ENCODE data around the gene SLC7A1. TPM values are rescaled to one million over a fixed set of nuclear protein-coding genes. Genes with fewer than 3 reads are reported as not detected.

Gene SLC7A1
- total RNA-seq, 2 experiments from 2014 or later = 90.3 to 92.1 TPM

DNA sequence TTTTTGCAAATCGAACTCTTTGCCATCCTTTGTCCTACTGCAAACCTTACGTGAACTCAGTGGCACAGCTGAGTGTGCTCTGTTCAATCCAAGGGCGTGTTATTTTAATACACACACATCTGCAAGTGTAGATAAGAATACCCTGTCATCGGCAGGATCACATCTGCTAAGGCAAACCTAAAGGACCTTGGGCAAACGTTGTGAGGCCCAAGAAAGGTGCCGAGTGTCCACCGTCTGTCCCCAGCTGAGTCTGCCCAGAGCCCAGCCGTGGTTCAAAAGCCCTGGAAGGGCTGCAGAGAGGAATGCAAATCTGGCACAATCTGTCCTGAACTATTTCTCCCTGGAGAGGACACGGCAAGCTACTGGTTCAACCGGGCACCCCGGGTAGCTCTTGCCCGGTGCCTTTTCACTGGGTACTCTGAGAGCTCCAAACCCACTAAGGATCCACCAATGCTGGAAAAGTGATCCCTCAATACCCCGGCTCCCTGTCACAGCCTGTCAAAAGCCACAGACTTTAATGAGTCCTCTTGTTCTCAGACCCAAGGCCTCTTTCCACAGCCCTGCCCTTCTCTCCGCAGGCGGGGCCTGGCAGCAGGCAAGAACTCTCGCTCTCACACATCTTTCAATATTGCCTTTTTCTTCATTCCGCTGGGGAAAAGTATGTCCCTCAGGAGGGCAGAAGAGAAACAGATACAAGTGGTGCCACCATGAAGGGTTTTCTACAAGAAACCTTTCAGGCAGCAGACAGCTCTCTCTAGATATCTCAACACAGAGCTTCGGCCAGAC lies 17.0 kb downstream of the SLC7A1 start:
- Mint-ChIP-seq H3K4me3 (no peak overlapping the region), H3K27ac (no peak overlapping the region), H3K9me3 (no peaks in the 10 kb centered on the region), H3K27me3 (no peaks in the 10 kb centered on the region), H3K36me3 (ENCODE audit: low read depth) (peaks cover 19% of the 10 kb centered on the region), H3K4me1 (peaks cover 12% of the 10 kb centered on the region)
- POLR2A ChIA-PET = no interaction called here
- DNase-seq = no peak
- CTCF ChIA-PET = interaction anchor here (1.5 kb wide), 1 partner anchor 8 kb away, joined by 5 read pairs; no protein-coding TSS in a partner anchor

DNA sequence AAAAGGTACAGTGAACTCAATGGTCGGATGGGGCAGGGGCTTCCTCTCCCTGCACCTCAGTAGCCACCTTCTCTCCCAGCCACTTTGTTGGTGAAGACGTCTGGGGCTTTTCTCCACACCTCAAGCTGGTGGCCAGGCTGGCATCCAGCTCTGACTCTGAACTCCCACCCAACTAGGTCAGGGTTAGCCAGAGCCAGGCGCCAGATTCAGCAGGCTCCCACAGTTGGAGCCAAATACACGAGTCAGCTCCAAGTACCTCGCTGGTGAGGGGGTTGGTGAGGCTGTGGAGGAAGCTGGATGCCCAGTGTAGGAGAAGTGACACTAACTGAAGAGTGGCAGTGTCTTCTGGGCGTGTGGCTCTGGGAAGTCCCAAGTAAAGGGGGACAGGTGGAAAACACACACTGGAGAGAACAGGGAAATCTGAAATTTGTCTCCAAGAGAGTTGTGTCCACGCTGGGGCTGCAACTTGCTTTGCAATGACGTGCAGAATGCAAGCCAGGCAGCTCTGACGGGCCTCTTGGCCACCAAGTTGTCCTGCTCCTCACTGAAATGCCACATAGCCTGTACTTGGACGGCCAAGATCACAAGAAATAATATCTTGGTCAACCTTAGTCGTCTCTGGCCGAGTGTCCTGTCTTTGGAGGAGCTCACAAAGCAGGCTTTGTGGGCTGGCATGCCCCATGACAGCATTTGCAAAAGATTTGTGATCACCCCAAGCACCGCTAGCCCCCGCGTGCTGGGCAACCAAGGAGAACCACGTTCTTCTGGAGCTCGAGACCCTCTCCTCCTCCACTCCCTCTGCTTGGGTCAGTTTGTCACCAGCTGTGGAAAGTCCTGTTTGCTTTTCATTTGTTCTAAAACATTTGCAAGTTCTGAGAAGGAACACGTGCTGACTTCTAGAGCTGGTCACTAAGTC lies 18.1 kb downstream of the SLC7A1 start:
- no peaks in the 10 kb centered on the region for H3K9me3 Mint-ChIP-seq
- peaks cover 23% of the 10 kb centered on the region for H3K36me3 Mint-ChIP-seq (ENCODE audit: low read depth)
- DNase-seq = no peak
- no peak overlapping the region for H3K4me3 Mint-ChIP-seq
- no peaks in the 10 kb centered on the region for H3K27me3 Mint-ChIP-seq
- H3K4me1 Mint-ChIP-seq = peaks cover 9% of the 10 kb centered on the region
- POLR2A ChIA-PET = no interaction called here
- no peak overlapping the region for H3K27ac Mint-ChIP-seq
- CTCF ChIA-PET = interaction anchor here (1.5 kb wide), 1 partner anchor 9 kb away, joined by 5 read pairs; no protein-coding TSS in a partner anchor

DNA sequence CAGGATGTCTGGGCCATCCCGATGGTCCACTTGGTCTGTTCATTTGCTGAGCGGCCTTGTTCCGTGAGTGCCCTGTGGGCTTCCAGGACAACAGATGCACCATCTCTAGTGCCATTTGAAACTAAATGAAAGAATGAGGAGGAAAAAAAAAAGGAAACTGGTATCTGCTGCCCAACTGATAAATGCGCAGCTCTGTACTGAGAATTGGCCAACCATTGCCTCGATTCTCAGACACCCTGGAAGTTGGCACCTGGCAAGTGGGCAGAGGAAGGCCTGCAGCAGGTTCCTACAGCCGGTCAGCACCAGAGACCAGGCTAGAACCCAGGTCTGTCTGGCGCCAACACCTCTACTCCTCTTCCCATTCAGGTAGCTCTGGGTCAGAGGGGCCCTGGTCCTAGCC lies 18.9 kb downstream of the SLC7A1 start:
- Mint-ChIP-seq H3K27ac (no peak overlapping the region), H3K9me3 (no peaks in the 10 kb centered on the region)
- POLR2A ChIA-PET = no interaction called here

DNA sequence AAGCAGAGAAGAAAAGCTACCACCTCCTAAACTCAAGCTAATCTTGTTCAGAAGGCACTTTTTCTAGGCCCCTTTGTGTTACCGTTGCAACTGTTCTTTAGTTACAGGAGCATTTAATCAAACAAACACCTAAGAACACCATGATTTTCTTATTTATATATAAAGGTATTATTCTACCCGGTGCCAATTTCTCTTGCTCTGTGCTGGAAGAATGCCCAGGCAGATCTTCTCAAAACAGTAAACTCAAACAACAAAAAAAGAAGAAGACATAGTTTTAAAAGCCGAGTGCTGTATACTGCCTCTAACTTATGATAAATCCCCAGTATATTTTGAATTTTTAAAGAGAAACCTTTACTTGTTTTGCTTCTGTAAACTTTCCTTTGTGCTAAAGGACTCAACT lies 20.4 kb downstream of the SLC7A1 start:
- H3K27me3 Mint-ChIP-seq = no peaks in the 10 kb centered on the region
- peaks cover 11% of the 10 kb centered on the region for H3K4me1 Mint-ChIP-seq
- H3K27ac Mint-ChIP-seq = no peak overlapping the region
- ChIA-PET POLR2A (no interaction called here), CTCF (no interaction called here)
- no peak for DNase-seq
- peaks cover 19% of the 10 kb centered on the region for H3K36me3 Mint-ChIP-seq (ENCODE audit: low read depth)
- no peaks in the 10 kb centered on the region for H3K9me3 Mint-ChIP-seq
- H3K4me3 Mint-ChIP-seq = no peak overlapping the region

More for the DNA sequence above, 18.9 kb downstream of the SLC7A1 start:
- DNase-seq = no peak
- H3K4me3 Mint-ChIP-seq = no peak overlapping the region
- CTCF ChIA-PET = no interaction called here
- H3K4me1 Mint-ChIP-seq = peaks cover 11% of the 10 kb centered on the region
- H3K36me3 Mint-ChIP-seq (ENCODE audit: low read depth) = peaks cover 23% of the 10 kb centered on the region
- H3K27me3 Mint-ChIP-seq = no peaks in the 10 kb centered on the region

DNA sequence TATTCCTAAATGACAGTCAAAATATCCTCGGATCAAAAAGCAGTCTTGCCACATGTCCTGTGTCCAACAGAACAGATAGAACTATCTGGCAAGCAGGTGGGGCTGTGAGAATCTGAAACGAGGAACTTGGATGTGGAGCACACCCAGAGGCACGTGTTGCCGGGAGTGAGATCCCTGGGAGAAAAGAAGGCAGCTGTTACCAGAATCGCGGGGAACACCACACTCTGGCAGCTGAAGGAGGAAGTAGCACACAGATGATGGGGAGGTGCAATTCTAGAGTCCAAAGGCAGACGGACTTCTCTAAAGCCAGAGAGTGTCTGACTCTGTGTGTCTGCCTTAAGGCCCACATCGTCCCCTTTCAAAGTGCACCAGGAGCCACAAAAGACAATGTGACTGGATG lies 22.3 kb downstream of the SLC7A1 start:
- CTCF ChIA-PET = no interaction called here
- H3K27ac Mint-ChIP-seq = no peak overlapping the region
- H3K4me1 Mint-ChIP-seq = peaks cover 18% of the 10 kb centered on the region
- H3K27me3 Mint-ChIP-seq = no peaks in the 10 kb centered on the region
- no peak overlapping the region for H3K4me3 Mint-ChIP-seq
- no peak for DNase-seq
- POLR2A ChIA-PET = interaction anchor here (1.0 to 1.4 kb wide), 2 partner anchors 23 to 892 kb away, joined by 3 read pairs; partner anchors contain the start of genes HMGB1 and SLC7A1
- H3K36me3 Mint-ChIP-seq (ENCODE audit: low read depth) = peaks cover 19% of the 10 kb centered on the region
- H3K9me3 Mint-ChIP-seq = no peaks in the 10 kb centered on the region

DNA sequence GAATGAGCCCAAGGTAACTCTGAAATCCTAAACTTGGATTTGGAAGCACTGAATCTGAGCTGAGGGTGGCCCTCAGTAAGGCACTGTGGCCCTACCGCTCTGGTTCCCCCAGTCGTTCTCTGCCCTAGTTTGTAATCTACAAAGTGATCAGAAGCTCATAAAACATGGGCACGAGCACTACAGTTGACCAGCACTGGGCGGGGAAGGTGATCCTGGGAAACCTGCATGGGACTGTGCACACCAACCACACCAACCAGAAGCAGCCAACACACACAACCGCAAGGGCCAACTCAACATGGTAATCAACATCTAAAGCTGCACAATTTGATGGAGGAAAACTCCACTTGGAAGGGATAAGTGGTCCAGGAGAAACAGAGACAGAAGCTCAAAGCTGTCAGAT lies 22.9 kb downstream of the SLC7A1 start:
- DNase-seq = no peak
- ChIA-PET CTCF (no interaction called here), POLR2A (interaction anchor here (1.0 kb wide), 1 partner anchor 893 kb away, joined by 3 read pairs; the partner anchor contains the start of gene HMGB1)
- Mint-ChIP-seq H3K9me3 (no peaks in the 10 kb centered on the region), H3K36me3 (ENCODE audit: low read depth) (peaks cover 19% of the 10 kb centered on the region), H3K4me1 (peaks cover 16% of the 10 kb centered on the region), H3K4me3 (no peak overlapping the region), H3K27me3 (no peaks in the 10 kb centered on the region), H3K27ac (no peak overlapping the region)

DNA sequence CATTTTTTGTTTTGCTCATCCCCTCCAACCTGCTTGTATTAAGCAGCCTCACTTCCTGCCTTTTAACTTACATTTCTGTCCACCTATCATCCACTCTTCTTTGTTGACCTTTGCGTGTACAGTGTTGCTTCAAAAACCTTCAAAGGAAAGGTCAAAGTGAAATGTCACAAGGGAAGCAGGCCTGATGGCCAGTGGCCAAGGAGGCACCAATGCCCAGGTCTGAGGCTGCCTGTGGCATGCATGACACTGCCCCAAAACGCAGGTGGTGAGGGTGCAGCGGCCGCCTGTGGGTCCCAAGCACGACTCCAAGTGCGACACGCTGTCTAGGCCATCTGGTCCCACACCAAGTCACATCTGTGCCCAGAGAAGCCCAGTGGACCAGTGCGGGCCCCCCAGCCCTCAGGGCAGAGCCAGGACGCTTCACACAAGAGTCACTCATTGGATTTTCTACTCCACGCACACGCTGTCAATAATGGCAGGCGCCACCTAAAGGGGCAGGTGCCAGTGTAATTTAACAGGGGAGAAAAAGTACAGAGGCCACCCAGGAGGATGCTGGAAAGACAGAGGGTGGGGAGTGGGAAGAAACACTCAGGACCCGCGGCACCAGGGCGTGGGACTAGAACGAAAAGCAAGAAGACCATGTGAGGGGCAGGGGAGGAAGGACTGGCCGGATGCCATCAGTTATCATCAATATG lies 23.5 kb downstream of the SLC7A1 start:
- Mint-ChIP-seq H3K27ac (no peak overlapping the region), H3K9me3 (no peaks in the 10 kb centered on the region), H3K4me3 (no peak overlapping the region), H3K36me3 (ENCODE audit: low read depth) (peaks cover 19% of the 10 kb centered on the region), H3K4me1 (peaks cover 16% of the 10 kb centered on the region), H3K27me3 (no peaks in the 10 kb centered on the region)
- ChIA-PET CTCF (no interaction called here), POLR2A (no interaction called here)
- DNase-seq = no peak

DNA sequence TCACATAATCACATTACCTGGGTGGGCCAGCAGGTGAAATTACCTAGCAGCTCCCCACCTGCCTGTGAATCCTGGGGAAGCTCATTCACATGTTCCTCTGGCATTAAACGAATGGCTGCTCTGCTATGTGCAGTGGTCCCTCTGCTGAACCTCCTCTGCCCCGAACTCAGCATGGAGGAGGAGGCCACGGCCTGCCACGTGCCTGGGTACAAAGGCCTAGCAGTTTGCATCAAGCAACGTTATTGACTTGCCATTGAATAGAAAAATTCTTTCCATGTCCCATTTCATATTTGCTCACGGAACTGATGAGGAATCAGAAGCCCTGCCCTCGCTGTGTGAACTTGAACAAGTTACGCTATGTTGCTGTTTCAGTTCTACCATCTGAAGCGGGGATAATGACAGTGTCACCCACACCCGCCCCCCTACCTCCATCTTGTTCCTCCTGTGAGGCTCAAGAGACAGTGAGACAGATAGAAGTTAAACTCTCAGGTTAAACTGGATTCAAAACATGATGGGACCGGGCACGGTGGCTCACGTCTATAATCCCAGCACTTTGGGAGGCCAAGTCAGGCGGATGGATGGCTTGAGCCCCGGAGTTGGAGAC lies 25.3 kb downstream of the SLC7A1 start:
- H3K27me3 Mint-ChIP-seq = no peaks in the 10 kb centered on the region
- H3K27ac Mint-ChIP-seq = no peak overlapping the region
- peaks cover 22% of the 10 kb centered on the region for H3K4me1 Mint-ChIP-seq
- peaks cover 13% of the 10 kb centered on the region for H3K36me3 Mint-ChIP-seq (ENCODE audit: low read depth)
- CTCF ChIA-PET = no interaction called here
- POLR2A ChIA-PET = interaction anchor here (0.7 kb wide), 1 partner anchor 26 kb away, joined by 3 read pairs; no protein-coding TSS in a partner anchor
- DNase-seq = no peak
- H3K9me3 Mint-ChIP-seq = no peaks in the 10 kb centered on the region
- H3K4me3 Mint-ChIP-seq = no peak overlapping the region

DNA sequence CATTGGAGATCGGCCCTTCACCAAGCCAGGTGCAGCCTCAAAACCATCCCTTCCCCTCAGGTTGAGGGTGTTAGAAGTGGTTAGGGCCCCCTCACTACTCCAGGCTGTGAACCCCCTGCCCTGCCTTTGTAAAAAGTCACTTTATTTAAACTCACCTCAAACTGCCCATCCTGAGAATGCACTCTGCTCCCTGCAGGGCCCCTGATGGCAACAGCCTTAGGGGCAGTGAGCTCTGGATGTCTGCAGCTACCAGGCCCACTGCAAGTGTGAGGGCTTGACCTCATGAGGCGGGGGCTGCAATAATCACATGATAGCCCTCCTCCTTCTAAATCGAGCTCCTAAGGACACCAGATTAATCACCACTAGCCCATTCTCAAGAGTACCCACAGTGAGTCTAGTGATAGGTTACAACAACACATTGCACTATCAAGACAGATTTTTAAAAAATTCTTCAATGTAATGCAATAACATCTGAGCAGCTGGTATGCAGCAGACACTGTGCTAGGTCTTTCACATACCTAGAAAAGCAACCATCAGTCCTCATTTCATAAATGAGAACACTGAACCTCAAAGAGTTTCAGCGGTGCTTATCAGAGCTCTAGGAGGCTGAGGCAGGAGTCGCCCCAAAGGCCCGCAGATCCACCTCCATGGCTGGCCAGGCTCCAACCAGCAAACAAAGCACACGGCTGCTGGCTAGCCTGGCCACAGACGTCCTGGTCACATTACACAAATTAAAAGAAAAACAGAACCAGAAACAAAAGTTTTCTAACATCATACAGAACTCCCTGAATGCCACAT lies 26.0 kb downstream of the SLC7A1 start:
- Mint-ChIP-seq H3K4me1 (peaks cover 23% of the 10 kb centered on the region), H3K9me3 (no peaks in the 10 kb centered on the region), H3K4me3 (no peak overlapping the region), H3K27ac (no peak overlapping the region), H3K27me3 (no peaks in the 10 kb centered on the region), H3K36me3 (ENCODE audit: low read depth) (peaks cover 10% of the 10 kb centered on the region)
- ChIA-PET POLR2A (interaction anchor here (0.7 kb wide), 1 partner anchor 27 kb away, joined by 3 read pairs; no protein-coding TSS in a partner anchor), CTCF (no interaction called here)
- DNase-seq = no peak

DNA sequence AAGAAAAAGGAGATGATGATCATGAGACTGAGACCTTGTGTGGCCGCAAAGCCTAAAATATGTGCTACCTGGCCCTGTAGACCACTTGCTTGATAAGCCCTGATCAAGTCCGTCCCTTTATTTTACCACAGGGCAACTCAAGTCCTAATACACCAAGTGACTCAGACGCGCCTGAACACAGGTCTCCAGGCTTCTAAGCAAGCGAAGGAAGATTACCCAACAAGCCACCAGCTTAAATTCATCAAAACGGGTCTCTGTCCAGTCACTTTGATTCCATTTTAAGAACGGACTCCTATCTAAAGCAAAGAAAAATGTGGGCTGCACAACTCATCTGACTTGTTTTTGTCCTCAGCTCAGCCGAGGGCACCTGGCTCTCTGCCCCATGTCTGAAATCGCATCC lies 26.8 kb downstream of the SLC7A1 start:
- peaks cover 26% of the 10 kb centered on the region for H3K4me1 Mint-ChIP-seq
- DNase-seq = no peak
- H3K27me3 Mint-ChIP-seq = no peaks in the 10 kb centered on the region
- no peak overlapping the region for H3K4me3 Mint-ChIP-seq
- no peaks in the 10 kb centered on the region for H3K9me3 Mint-ChIP-seq
- ChIA-PET CTCF (no interaction called here), POLR2A (no interaction called here)
- H3K27ac Mint-ChIP-seq = no peak overlapping the region
- peaks cover 5% of the 10 kb centered on the region for H3K36me3 Mint-ChIP-seq (ENCODE audit: low read depth)

DNA sequence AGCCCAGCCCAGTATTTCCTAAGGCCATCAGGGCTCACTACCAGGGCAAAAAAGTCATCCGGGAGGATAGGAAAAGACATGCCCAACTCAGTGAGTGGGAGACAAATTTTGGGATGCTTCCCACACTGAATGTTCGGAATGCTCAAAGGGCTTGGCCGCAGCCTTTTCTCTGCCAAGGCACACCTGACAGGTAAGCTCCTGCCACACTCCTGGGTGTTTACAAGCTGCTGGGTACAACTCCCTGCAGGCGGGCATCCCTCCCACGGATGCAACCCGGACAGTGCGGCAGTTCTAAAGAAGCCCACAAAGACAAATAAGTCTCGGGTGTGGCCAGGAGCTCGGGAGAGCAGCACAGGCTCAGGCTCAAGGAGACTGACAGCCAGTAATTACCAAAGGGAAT lies 28.1 kb downstream of the SLC7A1 start:
- no peak for DNase-seq
- H3K4me3 Mint-ChIP-seq = no peak overlapping the region
- H3K27me3 Mint-ChIP-seq = no peaks in the 10 kb centered on the region
- H3K4me1 Mint-ChIP-seq = peaks cover 25% of the 10 kb centered on the region
- H3K9me3 Mint-ChIP-seq = no peaks in the 10 kb centered on the region
- ChIA-PET CTCF (interaction anchor here (1.7 kb wide), 1 partner anchor 59 kb away, joined by 4 read pairs; no protein-coding TSS in a partner anchor), POLR2A (interaction anchor here (1.1 kb wide), 1 partner anchor 12 kb away, joined by 3 read pairs; no protein-coding TSS in a partner anchor)
- H3K36me3 Mint-ChIP-seq (ENCODE audit: low read depth) = no peaks in the 10 kb centered on the region
- H3K27ac Mint-ChIP-seq = no peak overlapping the region

DNA sequence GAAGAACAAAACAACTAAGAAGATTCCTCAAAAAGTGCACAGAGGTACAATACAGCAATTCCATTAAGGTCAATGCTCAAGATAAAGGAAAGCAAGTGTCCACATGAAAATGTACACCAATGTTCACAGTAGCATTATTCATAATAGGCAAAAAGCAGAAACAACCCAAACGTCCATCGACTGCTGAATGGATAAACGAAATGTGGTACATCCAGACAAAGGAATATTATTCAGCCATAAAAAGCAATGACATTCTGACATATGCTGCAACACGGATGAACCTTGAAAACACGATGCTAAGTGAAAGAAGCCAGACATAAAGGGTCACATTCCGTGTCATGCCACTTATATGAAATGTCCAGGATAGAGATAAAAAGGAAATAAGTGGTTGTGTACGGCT lies 29.3 kb downstream of the SLC7A1 start:
- no peaks in the 10 kb centered on the region for H3K36me3 Mint-ChIP-seq (ENCODE audit: low read depth)
- H3K9me3 Mint-ChIP-seq = no peaks in the 10 kb centered on the region
- no peak for DNase-seq
- CTCF ChIA-PET = interaction anchor here (1.7 kb wide), 1 partner anchor 58 kb away, joined by 4 read pairs; no protein-coding TSS in a partner anchor
- POLR2A ChIA-PET = no interaction called here
- peaks cover 23% of the 10 kb centered on the region for H3K4me1 Mint-ChIP-seq
- H3K27ac Mint-ChIP-seq = no peak overlapping the region
- no peak overlapping the region for H3K4me3 Mint-ChIP-seq
- no peaks in the 10 kb centered on the region for H3K27me3 Mint-ChIP-seq

All from activated CD4-positive, alpha-beta memory T cell treated with anti-CD3 and anti-CD28 coated beads, Interleukin-2, amount 10 ng/mL, durations not matched to agents 7 days and 5 days (primary cell).